ENCODE results near the gene SLC45A2. TPM values are rescaled to one million over a fixed set of nuclear protein-coding genes. Genes with fewer than 3 reads are reported as not detected.

SLC45A2 gene
- total RNA-seq, 1 experiment from 2014 or later = not detected

DNA sequence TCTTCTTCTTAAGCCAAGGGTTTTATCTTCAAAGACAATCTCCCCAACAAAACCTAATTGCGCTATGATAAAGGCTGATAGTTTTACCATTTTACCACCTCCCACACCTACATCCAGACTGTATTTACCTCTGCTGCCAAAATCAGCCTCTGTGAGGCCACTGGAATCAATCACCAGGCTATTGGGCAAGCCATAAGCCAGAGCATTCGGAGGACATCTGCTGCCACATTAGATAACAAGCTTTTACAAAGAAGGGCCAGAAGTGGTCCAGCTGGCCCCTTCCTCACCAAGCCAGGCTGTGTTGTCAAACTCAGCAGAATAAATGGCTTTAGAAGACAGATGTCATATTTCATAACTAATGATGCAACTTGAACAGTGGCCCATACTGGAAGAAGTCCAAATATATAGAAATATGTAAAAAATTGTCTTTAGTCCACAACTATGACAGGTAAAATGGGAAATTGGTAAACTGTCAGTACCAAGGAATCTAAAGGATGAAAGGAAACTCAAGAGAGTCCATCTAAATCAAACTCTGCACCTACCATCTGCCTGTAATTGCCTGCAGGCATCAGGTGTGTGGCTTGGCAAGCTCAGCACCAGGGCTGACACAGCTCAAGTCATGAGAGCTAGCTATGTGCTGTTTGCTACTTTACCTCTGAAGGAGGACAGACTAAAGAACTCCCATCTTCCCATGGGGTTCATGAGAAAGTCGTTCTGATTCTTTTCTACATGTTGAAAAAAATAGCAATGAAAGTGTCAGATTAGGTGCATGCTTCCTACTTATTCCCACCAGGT, 16.1 kb downstream of the SLC45A2 start:
- intact Hi-C loops (cut with micrococcal nuclease; ENCODE audit: unreplicated experiment) (no loop called here), in situ Hi-C loops (cut with HindIII; ENCODE audit: low pct_unique_long_range_greater_than_20kb, low sequenced_read_pairs) (no loop called here)
- Histone ChIP-seq H3K4me3 (ENCODE audit: low read depth in 2 of 2, low read length in 2 of 2) (no peak overlapping the region), H3K27me3 (ENCODE audit: control insufficient read depth, insufficient read depth, low read length) (peaks cover 8% of the 10 kb centered on the region; the same call in 1 of the 2 replicates), H3K36me3 (ENCODE audit: control insufficient read depth, insufficient read depth, low read length) (no peaks in the 10 kb centered on the region), H3K4me1 (ENCODE audit: control insufficient read depth, insufficient read depth, low read length) (no peaks in the 10 kb centered on the region), H3K9me3 (ENCODE audit: control insufficient read depth, insufficient read depth, low read depth, low read length) (no peaks in the 10 kb centered on the region), H3K27ac (ENCODE audit: low read length) (no peak overlapping the region)
- ChIA-PET CTCF (no interaction called here), POLR2A (no interaction called here)
- no peak for DNase-seq (ENCODE audit: low read depth, low spot score)
- TF ChIP-seq, protein P1, sequence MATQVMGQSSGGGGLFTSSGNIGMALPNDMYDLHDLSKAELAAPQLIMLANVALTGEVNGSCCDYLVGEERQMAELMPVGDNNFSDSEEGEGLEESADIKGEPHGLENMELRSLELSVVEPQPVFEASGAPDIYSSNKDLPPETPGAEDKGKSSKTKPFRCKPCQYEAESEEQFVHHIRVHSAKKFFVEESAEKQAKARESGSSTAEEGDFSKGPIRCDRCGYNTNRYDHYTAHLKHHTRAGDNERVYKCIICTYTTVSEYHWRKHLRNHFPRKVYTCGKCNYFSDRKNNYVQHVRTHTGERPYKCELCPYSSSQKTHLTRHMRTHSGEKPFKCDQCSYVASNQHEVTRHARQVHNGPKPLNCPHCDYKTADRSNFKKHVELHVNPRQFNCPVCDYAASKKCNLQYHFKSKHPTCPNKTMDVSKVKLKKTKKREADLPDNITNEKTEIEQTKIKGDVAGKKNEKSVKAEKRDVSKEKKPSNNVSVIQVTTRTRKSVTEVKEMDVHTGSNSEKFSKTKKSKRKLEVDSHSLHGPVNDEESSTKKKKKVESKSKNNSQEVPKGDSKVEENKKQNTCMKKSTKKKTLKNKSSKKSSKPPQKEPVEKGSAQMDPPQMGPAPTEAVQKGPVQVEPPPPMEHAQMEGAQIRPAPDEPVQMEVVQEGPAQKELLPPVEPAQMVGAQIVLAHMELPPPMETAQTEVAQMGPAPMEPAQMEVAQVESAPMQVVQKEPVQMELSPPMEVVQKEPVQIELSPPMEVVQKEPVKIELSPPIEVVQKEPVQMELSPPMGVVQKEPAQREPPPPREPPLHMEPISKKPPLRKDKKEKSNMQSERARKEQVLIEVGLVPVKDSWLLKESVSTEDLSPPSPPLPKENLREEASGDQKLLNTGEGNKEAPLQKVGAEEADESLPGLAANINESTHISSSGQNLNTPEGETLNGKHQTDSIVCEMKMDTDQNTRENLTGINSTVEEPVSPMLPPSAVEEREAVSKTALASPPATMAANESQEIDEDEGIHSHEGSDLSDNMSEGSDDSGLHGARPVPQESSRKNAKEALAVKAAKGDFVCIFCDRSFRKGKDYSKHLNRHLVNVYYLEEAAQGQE (IDR thresholded peaks at IDR 0.05; ENCODE audit: insufficient read depth in 1 of 2, low read depth in 2 of 2, low read length in 1 of 2) = no peak
- TF ChIP-seq, protein P2, sequence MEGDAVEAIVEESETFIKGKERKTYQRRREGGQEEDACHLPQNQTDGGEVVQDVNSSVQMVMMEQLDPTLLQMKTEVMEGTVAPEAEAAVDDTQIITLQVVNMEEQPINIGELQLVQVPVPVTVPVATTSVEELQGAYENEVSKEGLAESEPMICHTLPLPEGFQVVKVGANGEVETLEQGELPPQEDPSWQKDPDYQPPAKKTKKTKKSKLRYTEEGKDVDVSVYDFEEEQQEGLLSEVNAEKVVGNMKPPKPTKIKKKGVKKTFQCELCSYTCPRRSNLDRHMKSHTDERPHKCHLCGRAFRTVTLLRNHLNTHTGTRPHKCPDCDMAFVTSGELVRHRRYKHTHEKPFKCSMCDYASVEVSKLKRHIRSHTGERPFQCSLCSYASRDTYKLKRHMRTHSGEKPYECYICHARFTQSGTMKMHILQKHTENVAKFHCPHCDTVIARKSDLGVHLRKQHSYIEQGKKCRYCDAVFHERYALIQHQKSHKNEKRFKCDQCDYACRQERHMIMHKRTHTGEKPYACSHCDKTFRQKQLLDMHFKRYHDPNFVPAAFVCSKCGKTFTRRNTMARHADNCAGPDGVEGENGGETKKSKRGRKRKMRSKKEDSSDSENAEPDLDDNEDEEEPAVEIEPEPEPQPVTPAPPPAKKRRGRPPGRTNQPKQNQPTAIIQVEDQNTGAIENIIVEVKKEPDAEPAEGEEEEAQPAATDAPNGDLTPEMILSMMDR (IDR thresholded peaks at IDR 0.05) = no peak
- BruUV-seq (replicated peaks) = no TSS peak
- no peak for ATAC-seq

DNA sequence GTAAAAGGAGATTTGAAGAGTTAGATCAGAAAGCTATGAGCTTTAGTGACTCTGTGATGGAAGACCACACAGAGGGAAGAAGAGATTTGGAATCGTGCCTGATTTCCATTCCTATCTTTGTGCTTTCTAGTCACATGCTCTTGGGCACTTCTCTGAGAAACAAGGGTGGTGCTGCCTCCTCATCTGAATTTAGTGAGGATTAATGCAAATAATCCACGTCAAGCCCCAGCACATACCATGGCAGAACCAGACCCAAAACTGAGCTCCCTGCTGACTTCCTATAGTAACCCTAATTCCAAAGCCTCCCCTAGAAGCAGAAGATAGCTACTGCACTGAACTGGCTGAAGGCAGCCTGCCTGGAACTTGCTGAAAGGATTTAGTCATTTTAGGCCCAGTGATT, 17.7 kb downstream of the SLC45A2 start:
- no peaks in the 10 kb centered on the region for H3K4me1 ChIP-seq (ENCODE audit: control insufficient read depth, insufficient read depth, low read length)
- intact Hi-C loops (cut with micrococcal nuclease; ENCODE audit: unreplicated experiment) (no loop called here), in situ Hi-C loops (cut with HindIII; ENCODE audit: low pct_unique_long_range_greater_than_20kb, low sequenced_read_pairs) (no loop called here)
- POLR2A ChIA-PET = no interaction called here
- CTCF ChIA-PET = no interaction called here
- DNase-seq (ENCODE audit: low read depth, low spot score) = no peak
- H3K36me3 ChIP-seq (ENCODE audit: control insufficient read depth, insufficient read depth, low read length) = no peaks in the 10 kb centered on the region
- H3K9me3 ChIP-seq (ENCODE audit: control insufficient read depth, insufficient read depth, low read depth, low read length) = no peaks in the 10 kb centered on the region
- H3K27ac ChIP-seq (ENCODE audit: low read length) = no peak overlapping the region
- TF ChIP-seq TCF7L2 (IDR thresholded peaks at IDR 0.05; ENCODE audit: low read depth, low read length) = no peak
- TF ChIP-seq, protein P1 (IDR thresholded peaks at IDR 0.05; ENCODE audit: insufficient read depth in 1 of 2, low read depth in 2 of 2, low read length in 1 of 2) = no peak
- no peak for TF ChIP-seq SIN3A (IDR thresholded peaks at IDR 0.05; ENCODE audit: borderline replicate concordance, insufficient read depth, low read depth, low read length)
- TF ChIP-seq POLR2AphosphoS5 (IDR thresholded peaks at IDR 0.05; ENCODE audit: low read depth, low read length) = no peak
- TF ChIP-seq, protein P2 (IDR thresholded peaks at IDR 0.05) = no peak
- ATAC-seq = no peak
- H3K27me3 ChIP-seq (ENCODE audit: control insufficient read depth, insufficient read depth, low read length) = peaks cover 6% of the 10 kb centered on the region; the same call in 1 of the 2 replicates
- no TSS peak for BruUV-seq (replicated peaks)
- no peak overlapping the region for H3K4me3 ChIP-seq (ENCODE audit: low read depth in 2 of 2, low read length in 2 of 2)

Data from Panc1 (cell line).